NCI-H748 treated with DMSO at 0.1 percent for 48 hours (cell line): ENCODE results near the gene ZMYM4.
"Not testable (repeated sequence)": the region's sequence is repeated elsewhere in the genome, so short reads cannot be mapped to it uniquely, and the experiment has no call there.

Experiments used
- DNase-seq: peaks from one replicate; lab custom pipeline; 2025; lab: John Stamatoyannopoulos, UW

Gene ZMYM4

GRCh38 chr1:35268282-35269200 lies at the start of gene ZMYM4:
TSS of gene ZMYM4 (plus strand) at chr1:35268709. CDS start at chr1:35269047, 338 bp downstream.
- DNase-seq = peak; percentile 74

GRCh38 chr1:35220976-35221375 lies 47.5 kb upstream of the ZMYM4 start:
- no peak for DNase-seq

- no peak for DNase-seq
Observed at GRCh38 chr1:35222322-35223083, 46.0 kb upstream of the ZMYM4 start.

GRCh38 chr1:35223084-35223630 lies 45.4 kb upstream of the ZMYM4 start:
- DNase-seq = no peak

GRCh38 chr1:35226546-35226945 lies 42.0 kb upstream of the ZMYM4 start:
- DNase-seq = no peak

GRCh38 chr1:35229587-35230360 lies 38.7 kb upstream of the ZMYM4 start:
- DNase-seq = no peak

- no peak for DNase-seq
Observed at GRCh38 chr1:35231287-35231686, 37.2 kb upstream of the ZMYM4 start.

GRCh38 chr1:35236772-35237171 lies 31.7 kb upstream of the ZMYM4 start:
- not testable (repeated sequence) for DNase-seq

GRCh38 chr1:35243691-35244090 lies 24.8 kb upstream of the ZMYM4 start:
- DNase-seq = no peak

- no peak for DNase-seq
Observed at GRCh38 chr1:35247256-35247655, 21.3 kb upstream of the ZMYM4 start.

- DNase-seq = no peak
Observed at GRCh38 chr1:35253941-35254340, 14.6 kb upstream of the ZMYM4 start.

GRCh38 chr1:35255276-35255675 lies 13.2 kb upstream of the ZMYM4 start:
- no peak for DNase-seq

GRCh38 chr1:35259561-35259960 lies 8.9 kb upstream of the ZMYM4 start:
- no peak for DNase-seq

GRCh38 chr1:35261412-35262120 lies 6.9 kb upstream of the ZMYM4 start:
- DNase-seq = no peak

- no peak for DNase-seq
Observed at GRCh38 chr1:35264035-35264434, 4.5 kb upstream of the ZMYM4 start.

- DNase-seq = no peak
Observed at GRCh38 chr1:35264871-35265270, 3.6 kb upstream of the ZMYM4 start.

- DNase-seq = no peak
Observed at GRCh38 chr1:35266306-35266705, 2.2 kb upstream of the ZMYM4 start.

- DNase-seq = no peak
Observed at GRCh38 chr1:35269201-35269988, 886 bp downstream of the ZMYM4 start.

- no peak for DNase-seq
Observed at GRCh38 chr1:35269989-35270289, 1.4 kb downstream of the ZMYM4 start.

- DNase-seq = no peak
Observed at GRCh38 chr1:35270836-35271235, 2.3 kb downstream of the ZMYM4 start.

- no peak for DNase-seq
Observed at GRCh38 chr1:35274197-35274596, 5.7 kb downstream of the ZMYM4 start.
